ENCODE data around the gene FAM149B1.

DNA sequence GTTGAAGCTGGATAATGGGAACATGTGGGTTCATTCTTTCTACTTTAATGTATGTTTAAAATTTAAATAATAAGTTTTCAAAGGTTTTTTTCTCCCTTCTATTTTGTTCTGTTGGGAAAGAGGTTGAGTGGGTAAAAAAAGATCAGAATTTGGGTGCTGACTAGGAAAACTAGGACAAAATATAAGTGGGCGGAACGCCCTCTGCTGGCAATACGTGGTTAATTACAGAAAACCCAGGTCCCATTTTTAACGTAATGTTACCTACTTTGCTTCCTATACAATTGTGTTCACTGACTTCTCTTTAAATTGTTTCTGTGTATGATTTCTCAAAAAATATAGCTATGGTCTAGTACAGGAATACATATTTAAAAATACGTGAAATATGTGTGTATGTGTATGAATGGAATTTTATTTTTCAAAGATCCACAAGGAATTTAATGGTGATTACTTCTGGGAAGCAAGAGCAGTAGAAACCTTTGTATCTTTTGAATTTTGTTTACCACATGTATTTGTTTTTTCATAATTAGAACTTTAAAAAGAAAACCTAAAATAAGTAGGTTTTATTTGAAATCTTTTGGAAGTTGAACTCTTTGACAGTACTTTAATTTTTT lies 8.8 kb upstream of the FAM149B1 start:
- TF ChIP-seq, protein P1, sequence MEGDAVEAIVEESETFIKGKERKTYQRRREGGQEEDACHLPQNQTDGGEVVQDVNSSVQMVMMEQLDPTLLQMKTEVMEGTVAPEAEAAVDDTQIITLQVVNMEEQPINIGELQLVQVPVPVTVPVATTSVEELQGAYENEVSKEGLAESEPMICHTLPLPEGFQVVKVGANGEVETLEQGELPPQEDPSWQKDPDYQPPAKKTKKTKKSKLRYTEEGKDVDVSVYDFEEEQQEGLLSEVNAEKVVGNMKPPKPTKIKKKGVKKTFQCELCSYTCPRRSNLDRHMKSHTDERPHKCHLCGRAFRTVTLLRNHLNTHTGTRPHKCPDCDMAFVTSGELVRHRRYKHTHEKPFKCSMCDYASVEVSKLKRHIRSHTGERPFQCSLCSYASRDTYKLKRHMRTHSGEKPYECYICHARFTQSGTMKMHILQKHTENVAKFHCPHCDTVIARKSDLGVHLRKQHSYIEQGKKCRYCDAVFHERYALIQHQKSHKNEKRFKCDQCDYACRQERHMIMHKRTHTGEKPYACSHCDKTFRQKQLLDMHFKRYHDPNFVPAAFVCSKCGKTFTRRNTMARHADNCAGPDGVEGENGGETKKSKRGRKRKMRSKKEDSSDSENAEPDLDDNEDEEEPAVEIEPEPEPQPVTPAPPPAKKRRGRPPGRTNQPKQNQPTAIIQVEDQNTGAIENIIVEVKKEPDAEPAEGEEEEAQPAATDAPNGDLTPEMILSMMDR (IDR thresholded peaks at IDR 0.05 in 4 of 5, conservative IDR thresholded peaks at IDR 0.05 in 1 of 5): peak; percentile 69 to 80 (median 75)
- no peak for TF ChIP-seq POLR2A (IDR thresholded peaks at IDR 0.05)

Measured in gastrocnemius medialis (tissue), 4 donors.